H1 (cell line): ENCODE measurements around the gene SLC12A4. TPM values are rescaled to one million over a fixed set of nuclear protein-coding genes. Genes with fewer than 3 reads are reported as not detected.

ENCODE experiments used
- CHD1 ChIP-seq: IDR thresholded peaks from 2 replicates; pipeline ENCODE4 v1.6.1; 2012; ENCODE audit warnings: low read depth, low read length, improper control_type of control experiment
- RBBP5 ChIP-seq: IDR thresholded peaks from 2 replicates; pipeline ENCODE4 v1.7.1; 2012; ENCODE audit warnings: low read depth, mild to moderate bottlenecking, inconsistent platforms, low read length, moderate library complexity, borderline replicate concordance
- polyA plus RNA-seq, 7 experiments: library from polyadenylated mRNA; depleted of rRNA in 3 of 7; stranded (reverse) in 5 of 7; unstranded in 2 of 7; fragments of >200 nt in 5 of 7; fragments of 200-250 nt in 2 of 7; gene quantifications; 1 replicate in 5 of 7; 2 replicates in 1 of 7; 4 replicates in 1 of 7; pipeline versions ENCODE4 v1.2.1 to v1.2.3, GENCODE V29; 2011 to 2013; ENCODE audit warnings: missing spikeins in 2 of 7, mixed read lengths in 2 of 7
- total RNA-seq: library from RNA; stranded (reverse); fragmentation: NEBNext Ultra II Directional; extraction: Animal tissue kit (Norgen Biotek cat#: 25700); gene quantifications from 2 replicates; pipeline ENCODE4 v1.2.1, GENCODE V29; 2021

The SLC12A4 gene
- total and polyA plus RNA-seq, 2 of the 8 experiments (the other 6 are each of a cell fraction or from before 2014, with no cell fraction given) = 41.3 to 49.3 TPM

- TF ChIP-seq CHD1 (no peak), RBBP5 (no peak)
Observed at GRCh38 chr16:68005211-68005610, 36.8 kb upstream of the SLC12A4 start (continued).
